Stimulated activated CD4-positive, alpha-beta T cell treated with anti-CD3 and anti-CD28 coated beads, Interleukin-4, amount 100 ng/mL, for 24 hours (primary cell): ENCODE results near the gene TBX2.

Experiments used
- DNase-seq: peaks from one replicate; pipeline ENCODE4 v3.0.0-alpha.2; 2020

The TBX2 gene

GRCh38 chr17:61456061-61456681, 56.5 kb downstream of the TBX2 start:
- no peak for DNase-seq

- DNase-seq, result no peak
These were observed 57.1 kb downstream of the TBX2 start for GRCh38 chr17:61456688-61457225.

GRCh38 chr17:61457226-61457983, 57.8 kb downstream of the TBX2 start:
- DNase-seq, result no peak

GRCh38 chr17:61458000-61458399, 58.4 kb downstream of the TBX2 start:
- no peak for DNase-seq

GRCh38 chr17:61458421-61459141, 58.9 kb downstream of the TBX2 start:
- DNase-seq, result no peak
